ENCODE measurements around the gene CAMTA1. TPM values are rescaled to one million over a fixed set of nuclear protein-coding genes. Genes with fewer than 3 reads are reported as not detected.

The CAMTA1 gene
- total RNA-seq, 1 donor from 2014 or later: 30.6 TPM

DNA sequence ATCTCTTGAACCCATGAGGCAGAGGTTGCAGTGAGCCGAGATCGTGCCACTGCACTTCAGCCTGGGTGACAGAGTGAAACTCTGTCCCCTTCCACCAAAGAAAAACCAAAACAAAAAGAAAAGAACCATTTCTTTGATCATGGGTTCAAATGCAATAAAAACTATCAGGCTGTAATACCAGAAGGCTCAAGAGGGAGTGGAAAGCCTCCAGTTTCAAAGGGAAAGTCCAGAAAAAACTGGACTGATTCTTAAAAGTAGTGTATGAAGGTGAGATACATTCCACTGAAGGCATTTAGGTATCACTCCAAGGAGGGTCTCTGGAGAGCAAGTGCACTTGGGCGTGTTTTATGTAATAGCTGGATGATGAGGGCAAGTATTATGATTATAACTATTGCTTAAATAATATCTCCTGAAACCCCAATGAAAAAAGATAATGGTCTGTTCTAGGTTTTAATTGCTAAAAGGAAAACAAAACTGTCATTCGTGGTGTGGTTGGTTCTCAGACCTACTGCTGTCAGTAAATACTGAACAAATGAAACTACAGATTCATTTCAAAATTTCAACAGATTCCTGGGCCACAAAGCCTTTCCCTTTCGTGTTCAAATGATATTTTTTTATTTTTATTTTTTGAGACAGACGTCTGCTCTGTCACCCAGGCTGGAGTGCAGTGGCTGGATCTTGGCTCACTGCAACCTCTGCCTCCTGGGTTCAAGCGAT, 6.0 kb upstream of the CAMTA1 start:
- no peak for DNase-seq

DNA sequence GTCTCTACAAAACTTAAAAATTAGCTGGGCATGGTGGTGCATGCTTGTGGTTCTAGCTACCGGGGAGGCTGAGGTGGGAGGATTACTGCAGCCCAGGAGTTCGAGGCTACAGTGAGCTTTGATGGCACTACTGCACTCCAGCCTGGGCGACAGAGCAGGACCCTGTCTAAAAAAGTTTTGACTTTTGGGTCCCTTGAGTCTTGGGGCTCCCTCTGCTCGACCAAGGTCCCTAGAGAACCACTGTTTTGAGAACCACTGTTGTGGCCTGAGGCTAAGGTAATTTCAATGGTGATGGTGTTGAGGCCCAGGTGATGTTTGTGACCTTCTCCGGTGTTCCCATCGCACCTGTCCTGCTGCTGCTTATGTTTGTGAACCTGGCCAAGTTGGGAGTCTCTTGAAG, 3.1 kb upstream of the CAMTA1 start:
- no peak for DNase-seq

DNA sequence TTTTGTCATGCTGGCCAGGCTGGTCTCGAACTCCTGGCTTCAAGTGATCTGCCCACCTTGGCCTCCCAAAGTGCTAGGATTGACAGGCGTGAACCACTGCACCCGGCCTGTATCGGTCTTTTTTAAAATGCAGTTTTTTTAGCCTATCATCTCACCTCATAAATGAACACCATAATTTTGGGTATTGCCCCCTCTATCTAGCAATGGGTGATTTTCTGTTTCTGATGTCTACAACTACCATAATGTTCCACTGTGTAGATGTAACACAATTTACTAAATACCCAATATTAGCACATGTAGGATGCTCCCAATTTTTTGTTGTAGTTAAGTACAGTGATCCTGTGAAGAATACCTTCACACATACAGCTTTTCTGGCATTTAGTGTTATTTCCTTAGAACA, 2.0 kb upstream of the CAMTA1 start:
- no peak for DNase-seq

DNA sequence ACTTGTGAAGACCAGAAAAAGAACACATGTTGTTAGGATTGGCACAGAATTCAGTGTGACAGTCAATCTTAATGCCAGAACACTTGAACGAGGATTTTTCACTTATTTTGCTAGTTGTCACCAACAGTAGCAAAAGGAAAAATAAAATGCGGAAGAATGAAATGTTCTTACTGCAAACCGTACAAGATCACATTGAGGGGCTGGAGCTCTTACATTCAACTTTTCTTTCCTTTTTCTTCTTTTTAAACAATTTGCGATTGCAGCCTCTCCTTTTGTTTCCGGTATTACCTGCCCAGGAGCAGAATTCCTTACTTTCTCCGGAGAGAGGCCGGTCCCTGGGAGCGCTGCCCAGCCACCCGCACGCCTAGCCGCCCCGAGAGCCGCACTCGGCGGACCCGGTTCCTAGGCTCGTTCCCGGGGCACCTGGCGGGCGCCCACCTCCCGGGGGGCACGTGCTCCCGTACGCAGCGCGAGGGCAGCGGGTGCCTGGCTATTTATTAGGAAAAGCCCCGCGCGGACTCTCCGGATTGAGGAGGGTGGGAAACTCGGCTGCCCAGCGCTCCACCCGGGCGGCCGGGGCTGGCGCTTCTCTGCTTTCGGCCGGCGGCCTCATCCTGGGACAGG, 1.2 kb upstream of the CAMTA1 start:
- peak; percentile 31 for DNase-seq

DNA sequence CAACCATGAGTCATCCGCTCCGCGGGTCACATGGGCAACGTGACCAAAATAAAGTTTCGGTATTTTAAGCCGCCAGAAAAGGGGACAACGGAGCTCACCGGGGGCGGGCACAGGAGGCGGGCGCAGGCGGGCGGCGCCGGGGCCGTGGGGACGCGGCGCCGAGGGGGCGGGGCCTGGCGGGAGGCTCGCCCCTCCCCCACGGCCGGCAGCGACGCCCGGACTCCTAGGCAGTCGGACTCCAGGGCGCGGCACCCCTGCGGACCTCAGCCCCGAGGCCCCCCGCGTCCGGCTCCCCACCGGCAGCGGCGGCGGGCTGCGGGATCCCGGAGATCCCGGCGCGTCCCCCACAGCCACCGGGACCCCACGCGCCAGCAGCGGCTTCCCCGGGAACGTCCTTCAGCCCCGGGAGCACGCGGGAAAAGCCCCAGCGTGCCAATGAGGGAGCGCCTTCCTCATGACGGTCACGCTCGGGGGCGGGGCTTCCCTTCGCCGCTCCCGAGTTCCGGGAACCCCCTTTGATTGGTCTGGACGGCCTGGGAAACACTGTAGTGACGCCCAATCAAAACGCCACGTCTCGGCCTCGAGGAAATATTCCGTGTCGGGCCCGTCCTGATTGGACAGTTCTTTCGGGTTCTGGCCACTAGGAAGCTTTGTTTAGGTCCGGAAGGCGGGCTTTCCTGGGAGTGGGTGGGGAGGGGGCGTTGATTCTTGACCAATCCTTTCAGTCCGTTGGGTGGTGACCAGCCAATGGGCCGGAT, 515 bp upstream of the CAMTA1 start:
- peak; percentile 100 for DNase-seq

DNA sequence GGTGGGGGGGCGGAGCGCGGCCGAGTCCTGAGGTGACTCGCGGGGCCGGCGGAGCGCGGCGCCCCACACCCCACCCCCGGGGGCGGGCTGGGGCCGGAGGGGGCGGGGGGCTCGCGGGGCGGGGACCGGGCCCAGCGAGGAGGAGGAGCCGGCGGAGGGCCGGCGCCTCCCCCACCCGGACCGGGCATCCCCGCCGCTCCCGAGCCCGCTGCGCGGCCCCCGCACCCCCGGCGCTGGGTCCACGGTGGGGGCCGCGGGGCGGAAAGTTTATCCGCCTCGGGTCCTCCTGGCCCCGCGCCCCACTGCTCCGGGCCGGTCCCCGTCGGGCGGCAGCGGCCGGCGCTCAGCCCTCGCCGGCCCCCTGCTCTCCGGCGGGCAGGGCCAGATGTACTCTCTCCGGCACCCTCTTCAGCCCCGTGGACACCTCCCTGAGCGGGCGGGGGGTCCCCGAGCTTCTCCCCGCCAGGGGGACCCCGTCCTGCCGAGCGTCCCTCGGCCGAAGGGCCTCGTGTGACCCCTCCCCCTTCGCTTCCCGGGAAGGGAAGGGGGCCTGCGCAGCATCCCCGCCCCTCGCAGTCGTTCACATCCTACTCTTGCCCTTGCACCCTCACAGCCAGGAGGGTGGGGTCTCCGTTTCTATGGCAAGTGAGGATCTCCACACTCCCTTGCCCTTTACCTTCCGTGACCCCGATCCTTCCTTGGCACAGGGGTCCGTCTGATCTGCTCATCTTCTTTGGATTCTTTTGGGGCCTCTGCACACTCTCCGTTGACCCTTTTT, 663 bp downstream of the CAMTA1 start:
- no peak for DNase-seq

DNA sequence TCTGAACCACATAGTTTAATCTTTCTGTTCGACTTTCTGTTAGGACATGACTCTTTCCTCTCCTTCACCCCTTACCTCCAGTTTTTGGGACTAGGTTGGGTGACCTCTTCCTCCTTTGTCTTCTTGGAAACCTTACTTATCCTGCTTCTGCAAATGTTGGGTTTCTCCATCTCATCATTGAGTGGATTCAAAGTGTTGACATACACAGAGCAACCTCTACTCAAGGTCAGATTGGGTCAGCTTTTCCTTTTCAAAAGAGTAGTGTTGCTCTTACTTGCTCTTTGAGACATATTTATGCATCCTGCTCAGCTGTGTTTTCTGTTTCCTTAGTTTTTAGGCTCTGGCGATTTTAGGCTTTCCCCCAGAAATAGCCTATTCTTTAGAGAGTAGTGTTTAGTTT, 3.7 kb downstream of the CAMTA1 start:
- no peak for DNase-seq

DNA sequence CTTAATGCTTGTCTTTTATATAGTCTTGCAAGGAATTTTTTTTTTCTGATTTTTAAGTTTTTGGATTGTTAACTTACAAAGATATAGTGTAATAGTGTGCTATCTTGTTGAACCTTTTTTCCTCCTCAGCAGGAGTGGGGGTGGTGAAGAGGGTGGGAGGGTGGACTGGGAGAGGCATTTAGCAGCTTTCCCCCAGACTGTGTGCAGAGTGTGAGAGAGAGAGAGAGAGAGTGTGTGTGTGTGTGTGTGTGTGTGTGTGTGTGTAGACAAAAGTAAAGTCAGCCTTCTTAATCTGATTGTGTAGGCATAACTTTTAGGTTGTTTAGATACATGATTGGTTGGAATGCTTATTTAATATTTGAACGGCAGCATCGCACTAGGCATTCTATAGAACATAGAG, 4.9 kb downstream of the CAMTA1 start:
- no peak for DNase-seq

DNA sequence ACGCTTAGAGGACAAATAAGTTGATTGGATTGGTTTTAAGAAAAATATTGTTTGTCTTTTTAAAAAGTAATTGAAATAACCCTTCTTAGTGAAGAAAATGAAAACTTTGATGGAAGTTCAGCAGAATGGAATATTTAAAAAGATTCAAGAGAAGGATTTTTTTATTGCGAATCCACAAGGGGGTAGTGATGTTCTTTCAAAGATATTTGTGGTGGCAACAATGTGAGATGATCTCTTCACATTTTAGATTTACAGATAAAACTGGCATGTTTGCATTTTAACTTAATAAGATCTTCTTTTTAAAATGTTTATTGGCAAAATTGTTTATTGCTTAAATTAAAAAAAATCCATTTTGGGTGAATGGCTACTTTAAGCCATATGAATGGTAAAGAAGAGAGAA, 8.9 kb downstream of the CAMTA1 start:
- DNase-seq: peak; percentile 6

DNA sequence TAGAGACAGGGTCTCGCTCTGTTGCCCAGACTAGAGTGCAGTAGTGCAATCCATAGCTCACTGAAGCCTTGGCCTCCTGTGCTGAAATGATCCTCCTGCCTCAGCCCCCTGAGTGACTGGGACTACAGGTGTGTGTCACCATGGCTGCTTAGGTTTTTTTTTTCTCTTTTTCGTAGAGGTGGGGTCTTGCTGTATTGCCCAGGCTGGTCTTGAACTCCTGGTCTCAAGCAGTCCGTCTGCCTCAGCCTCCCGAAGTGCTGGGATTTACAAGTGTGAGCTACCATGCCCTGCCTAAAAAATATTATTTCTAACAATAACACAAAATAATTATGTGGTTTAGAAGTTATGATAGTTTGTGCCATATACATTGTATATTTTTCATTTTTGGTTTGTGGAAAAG, 9.9 kb downstream of the CAMTA1 start:
- no peak for DNase-seq

DNA sequence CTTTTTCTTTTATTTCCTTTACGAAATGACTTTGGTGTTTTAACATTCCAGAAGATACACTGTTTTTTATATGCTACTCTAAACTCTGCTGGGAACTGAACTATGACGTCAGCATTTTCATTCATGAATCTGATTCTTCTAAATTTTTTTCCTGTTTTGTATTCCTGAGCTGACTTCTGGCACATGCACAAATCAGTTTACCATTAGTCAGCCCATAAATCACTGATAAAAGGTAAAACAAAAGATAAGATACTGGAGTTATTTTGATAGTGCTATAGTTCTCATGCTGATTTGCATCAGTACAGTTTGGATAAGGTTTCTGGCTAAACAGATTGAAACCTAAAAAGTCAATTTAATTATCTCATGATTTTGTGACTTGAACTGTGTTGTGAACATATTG, 10.4 kb downstream of the CAMTA1 start:
- DNase-seq: no peak

DNA sequence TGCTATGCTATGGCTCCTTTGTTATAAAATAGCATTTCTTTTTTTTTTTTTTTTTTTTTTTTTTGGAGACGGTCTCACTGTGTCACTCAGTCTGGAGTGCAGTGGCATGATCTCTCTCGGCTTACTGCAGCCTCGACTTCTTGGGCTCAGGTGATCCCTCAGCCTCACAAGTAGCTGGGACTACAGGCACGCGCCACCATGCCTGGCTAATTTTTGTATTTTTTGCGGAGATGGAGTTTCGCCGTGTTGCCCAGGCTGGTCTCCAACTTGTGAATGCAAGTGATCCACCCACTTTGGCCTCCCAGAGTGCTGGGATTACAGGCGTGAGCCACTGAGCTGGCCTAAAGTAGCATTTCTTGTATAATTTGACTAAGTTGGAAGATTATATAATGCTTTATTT, 10.8 kb downstream of the CAMTA1 start:
- no peak for DNase-seq

DNA sequence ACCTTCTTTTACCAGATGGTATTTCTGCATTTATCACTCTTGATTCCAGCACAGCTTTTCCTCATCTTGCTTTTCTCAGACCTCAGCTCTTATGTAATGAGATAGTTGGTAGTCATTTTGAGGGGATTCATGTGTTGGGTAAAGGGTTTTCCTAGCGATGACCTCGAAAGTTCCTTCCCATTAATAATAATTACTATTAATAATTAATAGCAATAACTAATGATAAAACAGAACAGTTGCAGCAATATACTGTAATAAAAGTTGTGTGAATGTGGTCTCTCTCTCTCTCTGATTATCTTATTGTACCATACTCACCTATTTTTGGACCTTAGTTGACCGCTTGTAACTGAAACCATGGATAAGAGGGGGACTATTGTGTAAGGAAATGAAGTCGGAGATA, 14.2 kb downstream of the CAMTA1 start:
- no peak for DNase-seq

DNA sequence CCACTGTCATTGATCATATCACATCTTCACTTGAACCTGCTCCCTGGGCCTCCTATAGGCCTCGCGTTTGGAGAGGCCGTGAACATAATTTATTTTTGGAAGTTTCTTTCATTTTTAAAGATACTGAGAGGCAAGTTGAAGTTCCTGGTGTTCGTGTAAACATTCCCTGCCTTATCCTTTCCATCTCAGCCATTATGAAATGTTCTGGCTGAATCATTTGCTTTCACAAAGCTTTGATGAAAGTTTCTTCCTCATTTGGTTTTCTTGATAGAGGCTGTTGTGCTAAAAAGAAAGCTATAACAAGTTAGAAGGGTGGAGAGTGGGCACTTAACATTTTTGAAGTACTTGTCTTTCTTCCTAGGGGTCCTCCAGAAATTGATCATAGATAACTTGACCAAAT, 15.5 kb downstream of the CAMTA1 start:
- no peak for DNase-seq

DNA sequence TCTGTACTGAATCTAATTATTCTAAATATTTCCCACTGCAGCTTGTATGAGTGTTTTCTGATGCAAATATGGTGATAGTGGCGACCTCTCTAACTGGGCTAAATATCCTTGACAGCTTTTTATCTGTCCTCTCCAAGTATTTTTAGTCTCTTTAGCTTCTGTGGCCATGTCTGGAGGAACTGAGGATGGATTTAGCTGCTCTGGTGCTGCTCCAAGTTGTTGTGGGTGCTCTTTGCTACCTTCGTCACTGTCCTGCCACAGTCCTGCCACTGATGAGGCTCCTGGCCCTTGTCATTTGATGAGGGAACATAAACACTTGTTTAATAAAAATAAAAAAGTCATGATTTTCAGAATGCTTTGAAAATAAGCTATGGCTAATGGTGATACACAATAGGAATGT, 15.9 kb downstream of the CAMTA1 start:
- DNase-seq: no peak

DNA sequence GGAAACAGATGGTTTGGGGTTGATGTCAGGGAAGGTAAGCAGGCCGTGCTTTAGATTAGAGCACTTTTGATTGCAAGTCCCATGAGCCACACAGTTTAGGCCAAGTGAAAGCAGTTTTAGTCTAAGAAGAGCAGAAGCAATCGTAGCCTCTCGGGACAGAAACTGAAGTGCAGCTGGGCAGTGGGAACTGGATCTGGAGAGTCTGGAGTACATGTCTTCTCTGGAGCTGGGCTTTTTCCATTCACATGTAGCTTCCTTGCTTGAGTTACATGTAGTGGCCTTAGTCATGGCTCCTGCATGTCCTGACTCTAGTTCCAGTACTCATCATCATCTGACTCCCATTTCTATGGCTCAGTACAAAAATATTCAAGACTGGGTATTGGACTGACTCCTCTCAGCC, 16.7 kb downstream of the CAMTA1 start:
- no peak for DNase-seq

DNA sequence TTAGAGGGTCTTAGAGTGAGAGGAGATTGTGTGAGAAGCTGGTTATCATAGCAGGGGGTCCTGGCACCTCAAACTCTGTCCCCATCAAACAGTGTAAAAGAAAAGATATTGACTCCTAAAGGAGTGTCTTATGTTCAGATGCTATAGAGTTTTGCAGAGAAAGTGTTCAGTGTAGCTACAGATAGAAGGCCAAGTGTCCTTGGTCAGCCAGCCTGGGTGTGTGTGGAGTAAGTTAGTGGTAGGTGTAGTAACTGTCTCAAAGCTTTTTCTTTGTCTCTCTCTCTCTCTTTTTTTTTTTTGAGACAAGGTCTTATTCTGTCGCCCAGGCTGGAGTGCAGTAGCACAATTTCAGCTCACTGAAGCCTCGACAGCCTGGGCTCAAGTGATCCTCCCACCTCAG, 17.2 kb downstream of the CAMTA1 start:
- no peak for DNase-seq

DNA sequence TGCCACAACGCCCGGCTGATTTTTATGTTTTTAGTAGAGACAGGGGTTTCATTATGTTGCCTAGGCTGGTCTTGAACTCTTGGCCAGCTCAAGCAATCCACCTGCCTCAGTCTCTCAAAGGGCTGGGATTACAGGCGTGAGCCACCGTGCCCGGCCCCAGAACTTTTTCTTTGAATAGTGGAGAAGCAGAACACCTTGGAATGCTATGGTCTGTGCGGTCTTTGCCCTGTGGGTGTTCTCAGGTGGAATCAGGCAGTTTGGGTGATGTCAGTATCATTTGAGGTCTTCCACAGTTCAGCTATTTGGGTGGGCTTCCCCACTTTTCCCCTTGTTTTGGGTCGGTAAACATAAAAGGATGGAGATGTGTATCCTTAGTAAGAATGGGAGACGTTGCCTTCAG, 17.6 kb downstream of the CAMTA1 start:
- no peak for DNase-seq

DNA sequence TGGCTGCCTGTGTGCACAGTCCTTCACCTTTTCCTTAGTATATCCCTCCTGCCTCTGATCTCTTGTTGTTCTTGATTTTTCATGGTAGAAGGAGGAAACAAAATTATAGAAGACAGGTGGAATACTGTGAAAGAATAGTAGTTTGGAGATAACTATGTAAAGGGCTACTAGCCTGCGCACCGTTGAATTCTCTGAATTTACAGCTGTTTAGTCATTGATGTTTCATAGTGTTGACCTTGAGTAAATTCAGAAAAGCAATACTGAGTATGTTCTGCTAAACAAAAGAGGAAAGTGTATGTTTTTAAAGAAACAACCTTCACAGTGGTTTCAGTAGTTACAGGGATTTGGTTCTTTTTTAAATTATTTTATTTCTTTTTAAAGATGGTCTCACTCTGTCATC, 18.1 kb downstream of the CAMTA1 start:
- DNase-seq: no peak

DNA sequence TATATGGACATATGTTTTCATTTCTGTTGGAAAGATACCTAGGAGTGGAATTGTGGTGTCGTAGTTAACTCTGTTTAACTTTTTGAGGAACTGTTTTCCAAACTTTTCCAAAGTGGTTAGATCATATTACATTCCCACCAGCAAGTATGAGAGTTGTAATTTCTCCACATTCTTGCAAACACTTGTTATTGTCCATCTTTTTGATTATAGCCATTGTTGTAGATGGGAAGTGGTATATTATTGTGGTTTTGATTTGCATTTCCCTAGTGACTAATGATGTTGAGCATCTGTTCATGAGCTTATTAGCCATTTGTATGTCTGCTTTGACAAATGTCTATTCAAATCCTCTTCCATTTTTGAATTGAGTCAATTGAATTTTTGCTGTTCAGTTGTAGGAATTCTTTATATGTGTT, 19.8 kb downstream of the CAMTA1 start:
- DNase-seq: no peak

DNA sequence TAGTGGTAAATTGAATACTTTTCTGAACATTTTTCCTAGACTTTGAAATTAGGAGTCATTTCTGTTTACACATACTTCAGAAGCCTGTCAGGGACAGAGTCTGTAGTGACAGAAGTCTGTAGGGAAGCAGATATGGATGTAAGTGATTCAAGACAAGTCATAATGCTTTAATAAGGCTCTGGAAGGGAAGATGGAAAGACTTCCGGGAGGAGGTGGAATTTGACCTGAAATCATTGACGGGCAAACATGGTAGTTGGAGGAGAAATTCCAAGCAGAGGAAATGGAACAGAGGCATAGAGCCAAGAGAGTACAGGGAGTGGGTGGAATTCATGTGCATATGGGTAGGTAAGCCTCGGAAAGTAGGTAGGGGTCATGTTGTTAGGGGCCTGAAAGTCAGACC, 22.5 kb downstream of the CAMTA1 start:
- DNase-seq: no peak

DNA sequence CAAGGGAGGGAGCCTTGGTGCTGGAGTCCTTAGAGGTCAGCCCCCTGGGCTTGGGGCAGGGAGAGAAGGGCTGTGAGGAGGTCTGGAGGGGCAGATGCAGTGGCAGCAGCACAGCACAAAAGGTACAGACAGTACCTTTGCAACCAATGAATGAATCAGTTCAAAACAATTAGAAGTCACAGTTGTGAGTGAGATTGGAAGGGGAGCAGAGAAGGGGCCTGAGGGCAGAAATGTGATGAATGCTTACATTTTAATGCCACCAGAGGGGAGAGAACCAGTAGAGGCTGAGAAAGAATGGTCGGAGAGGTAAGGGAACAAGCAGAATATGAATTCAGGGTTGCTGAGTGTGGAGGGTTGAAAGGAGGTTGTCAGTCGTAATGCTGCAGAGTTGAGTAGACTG, 24.2 kb downstream of the CAMTA1 start:
- DNase-seq: no peak

Data from skin of body (tissue), 2 donors.